OCI-M2 (cell line): ENCODE measurements around the gene DDX24.

Experiments
- DNase-seq: peaks from one replicate; lab custom pipeline; 2025; ENCODE audit not compliant: unreplicated experiment; lab: John Stamatoyannopoulos, UW

DDX24 gene

GRCh38 chr14:94115058-94115591, 34.1 kb upstream of the DDX24 start:
- no peak for DNase-seq

- no peak for DNase-seq
Measured at GRCh38 chr14:94114589-94115057, 33.6 kb upstream of the DDX24 start.

GRCh38 chr14:94113908-94114588, 33.0 kb upstream of the DDX24 start:
- no peak for DNase-seq

- no peak for DNase-seq
Measured at GRCh38 chr14:94113490-94113889, 32.5 kb upstream of the DDX24 start.

- no peak for DNase-seq
Measured at GRCh38 chr14:94113073-94113472, 32.1 kb upstream of the DDX24 start.

- no peak for DNase-seq
Measured at GRCh38 chr14:94112513-94113063, 31.6 kb upstream of the DDX24 start.

GRCh38 chr14:94111276-94112095, 30.5 kb upstream of the DDX24 start:
- DNase-seq: no peak

- no peak for DNase-seq
Measured at GRCh38 chr14:94110552-94111181, 29.7 kb upstream of the DDX24 start, which contains the start of gene IFI27. TSS of gene IFI27 (plus strand) at chr14:94110736.

GRCh38 chr14:94109915-94110250, 28.9 kb upstream of the DDX24 start:
- DNase-seq: no peak

GRCh38 chr14:94104731-94105130, 23.7 kb upstream of the DDX24 start:
- no peak for DNase-seq

GRCh38 chr14:94103554-94104150, 22.6 kb upstream of the DDX24 start:
- no peak for DNase-seq

- no peak for DNase-seq
Measured at GRCh38 chr14:94102768-94103482, 21.9 kb upstream of the DDX24 start.

- DNase-seq: no peak
Measured at GRCh38 chr14:94101748-94102147, 20.7 kb upstream of the DDX24 start.

GRCh38 chr14:94100847-94101246, 19.8 kb upstream of the DDX24 start:
- DNase-seq: no peak

GRCh38 chr14:94099006-94099405, 18.0 kb upstream of the DDX24 start:
- DNase-seq: no peak

GRCh38 chr14:94098326-94098992, 17.5 kb upstream of the DDX24 start:
- no peak for DNase-seq

GRCh38 chr14:94097091-94097490, 16.1 kb upstream of the DDX24 start:
- DNase-seq: no peak

- no peak for DNase-seq
Measured at GRCh38 chr14:94093418-94093817, 12.4 kb upstream of the DDX24 start.

- DNase-seq: no peak
Measured at GRCh38 chr14:94089479-94089878, 8.5 kb upstream of the DDX24 start.

GRCh38 chr14:94088516-94088915, 7.5 kb upstream of the DDX24 start:
- no peak for DNase-seq
